ENCODE results near the gene TMEM63A.
A peak's percentile ranks its signal among the peaks of the same experiment; 100 is the strongest.
"Not testable (repeated sequence)": the region's sequence is repeated elsewhere in the genome, so short reads cannot be mapped to it uniquely, and the experiment has no call there.

TMEM63A gene

DNA sequence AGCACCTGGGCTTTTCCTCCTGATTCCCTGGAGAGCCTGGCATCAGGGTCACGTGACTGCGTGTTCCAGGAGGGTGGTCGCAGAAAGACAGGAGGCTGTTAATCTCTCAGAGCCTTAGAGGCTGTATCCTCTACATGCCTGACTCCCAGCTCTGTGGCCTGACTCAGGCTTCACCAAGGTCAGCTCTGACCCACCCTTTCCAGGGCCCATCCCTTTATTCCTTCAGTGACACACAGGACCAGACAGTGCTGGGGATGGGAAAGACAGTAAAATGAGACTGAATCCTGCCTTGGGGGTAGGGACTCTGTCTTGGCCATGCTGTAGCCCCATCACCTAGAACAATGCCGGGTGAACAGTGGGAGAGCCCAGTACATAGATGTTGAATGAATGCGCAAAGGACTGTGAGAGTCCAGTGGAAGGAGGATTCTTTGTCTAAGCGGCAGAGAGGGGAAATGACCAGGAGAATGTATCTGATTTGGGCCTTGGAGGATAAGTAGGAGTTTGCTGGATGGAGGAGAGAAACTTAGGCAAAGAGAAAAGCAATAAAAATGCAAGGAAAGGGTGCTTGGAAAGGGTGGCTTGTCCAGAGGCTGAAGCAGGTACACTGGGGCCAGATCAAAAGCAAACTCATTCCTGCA lies 39.3 kb downstream of the TMEM63A start:
- no peak for DNase-seq

DNA sequence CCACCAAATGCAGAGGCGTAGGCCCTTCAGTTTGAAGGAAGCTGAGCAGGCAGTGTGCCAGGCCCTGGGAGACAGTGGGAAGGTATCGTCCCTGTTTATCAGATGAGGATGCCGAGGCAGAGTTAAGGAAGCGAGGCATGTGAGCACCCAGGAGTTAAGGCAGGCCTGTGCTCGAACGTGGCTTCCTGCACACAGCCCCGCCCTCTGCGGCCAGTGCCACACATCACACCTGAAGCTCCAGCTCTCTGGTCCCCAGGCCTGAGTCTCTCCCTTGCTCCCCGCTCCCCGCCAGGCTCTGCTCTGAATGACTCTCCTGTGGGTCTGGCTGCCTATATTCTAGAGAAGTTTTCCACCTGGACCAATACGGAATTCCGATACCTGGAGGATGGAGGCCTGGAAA lies 40.1 kb downstream of the TMEM63A start:
- peak; percentile 25 for DNase-seq

GRCh38 chr1:225840713-225841112 lies 41.5 kb downstream of the TMEM63A start:
- DNase-seq, result no peak

GRCh38 chr1:225840223-225840610 lies 42.0 kb downstream of the TMEM63A start:
- no peak for DNase-seq

DNA sequence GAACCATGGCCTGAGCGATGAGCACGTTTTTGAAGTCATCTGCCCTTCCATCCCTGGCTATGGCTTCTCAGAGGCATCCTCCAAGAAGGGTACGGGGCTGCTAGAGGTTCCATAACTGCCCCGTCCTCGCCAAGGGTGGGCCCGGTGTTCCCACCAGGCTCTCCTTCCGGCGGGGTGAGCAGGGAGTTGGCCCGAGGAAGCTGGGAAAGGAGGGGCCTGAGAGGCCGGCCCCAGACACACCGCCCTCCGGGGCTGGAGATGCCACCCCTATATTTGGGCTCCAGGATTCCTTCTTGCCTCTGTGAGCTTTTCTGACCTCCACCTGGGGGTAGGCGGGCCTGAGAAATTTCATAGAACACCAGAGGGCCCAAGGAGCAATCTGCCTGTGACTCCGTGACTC lies 43.4 kb downstream of the TMEM63A start:
- DNase-seq, result no peak

DNA sequence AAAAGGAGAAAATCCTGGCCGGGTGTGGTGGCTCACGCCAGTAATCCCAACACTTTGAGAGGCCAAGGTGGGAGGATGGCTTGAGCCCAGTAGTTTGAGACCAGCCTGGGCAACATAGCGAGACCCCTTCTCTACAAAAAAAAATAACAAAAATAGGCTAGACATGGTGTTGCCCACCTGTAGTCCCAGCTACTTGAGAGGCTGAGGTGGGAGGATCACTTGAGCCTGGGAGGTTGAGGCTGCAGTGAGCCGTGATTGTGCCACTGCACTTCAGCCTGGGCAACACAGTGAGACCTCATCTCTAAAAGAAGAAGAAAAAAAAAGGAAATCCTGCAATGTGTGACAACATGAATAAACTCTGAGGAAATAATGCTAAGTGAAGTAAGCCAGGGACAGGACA lies 45.9 kb downstream of the TMEM63A start:
- not testable (repeated sequence) for DNase-seq

DNA sequence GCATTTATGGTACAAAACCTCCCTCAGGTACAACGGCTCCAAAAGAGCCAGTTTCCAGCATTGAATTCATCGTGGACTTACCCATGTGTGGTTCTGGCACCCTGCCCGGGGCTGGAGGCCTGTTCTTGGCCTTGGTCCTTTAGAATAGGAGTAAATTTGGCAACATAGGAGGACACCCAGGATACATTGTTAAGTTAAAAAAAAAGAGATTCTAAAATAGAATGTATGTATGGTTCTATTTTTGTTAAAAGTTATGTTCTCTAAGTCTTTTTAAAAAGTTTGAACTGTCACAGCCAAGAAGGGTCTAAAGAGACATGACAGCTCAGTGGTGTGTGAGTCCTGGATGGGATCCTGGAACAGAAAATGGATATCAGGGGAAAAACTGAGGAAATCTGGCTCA lies 46.3 kb downstream of the TMEM63A start:
- no peak for DNase-seq

DNA sequence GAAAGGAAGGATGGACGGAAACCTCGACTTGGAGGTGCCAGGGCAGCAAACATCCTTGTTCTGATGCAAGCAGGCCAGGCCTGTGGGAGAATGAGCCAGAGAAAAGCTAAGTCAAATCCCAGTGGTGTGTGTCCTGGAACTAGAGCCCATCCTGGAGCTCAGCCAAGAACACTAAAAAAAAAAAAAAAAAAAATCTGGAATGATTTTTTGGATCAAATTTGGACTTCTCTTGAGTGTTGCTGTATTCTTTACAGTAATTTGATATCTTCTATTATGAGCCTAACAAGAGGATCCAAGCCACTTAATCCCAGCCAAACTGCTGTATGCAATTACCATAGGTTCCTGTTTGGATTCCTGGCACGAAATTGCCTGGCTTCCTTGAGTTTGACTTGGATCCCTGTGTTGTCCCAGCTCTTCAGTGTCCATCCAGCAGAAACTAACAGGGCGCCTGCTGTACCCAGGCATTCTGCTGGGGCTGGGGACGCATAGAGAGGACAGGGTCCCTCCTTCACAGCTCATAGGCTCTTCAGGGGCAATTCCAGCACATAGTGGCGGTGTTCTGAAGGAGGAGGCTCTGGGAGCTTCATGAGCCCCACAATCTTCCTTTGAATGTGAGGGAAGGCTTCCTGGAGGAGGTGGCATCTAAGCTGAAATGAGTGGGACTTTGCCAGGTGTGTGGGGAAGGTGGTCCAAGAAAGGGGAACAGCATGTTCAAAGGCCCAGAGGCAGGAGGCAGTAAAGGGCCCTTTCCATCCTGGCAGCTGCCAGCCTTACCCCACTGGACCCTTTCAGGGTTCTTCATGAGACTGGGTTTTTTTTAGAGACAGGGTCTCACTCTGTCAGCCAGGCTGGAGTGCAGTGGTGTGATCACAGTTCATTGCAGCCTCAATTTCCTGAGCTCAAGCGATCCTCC lies 47.5 kb downstream of the TMEM63A start:
- no peak for DNase-seq

GRCh38 chr1:225830841-225831240 lies 51.3 kb downstream of the TMEM63A start:
- no peak for DNase-seq

GRCh38 chr1:225828706-225829345 lies 53.4 kb downstream of the TMEM63A start:
- DNase-seq, result no peak

- DNase-seq, result no peak
These were observed 55.1 kb downstream of the TMEM63A start for GRCh38 chr1:225827076-225827475.

- no peak for DNase-seq
These were observed 56.6 kb downstream of the TMEM63A start for GRCh38 chr1:225825607-225826007.

DNA sequence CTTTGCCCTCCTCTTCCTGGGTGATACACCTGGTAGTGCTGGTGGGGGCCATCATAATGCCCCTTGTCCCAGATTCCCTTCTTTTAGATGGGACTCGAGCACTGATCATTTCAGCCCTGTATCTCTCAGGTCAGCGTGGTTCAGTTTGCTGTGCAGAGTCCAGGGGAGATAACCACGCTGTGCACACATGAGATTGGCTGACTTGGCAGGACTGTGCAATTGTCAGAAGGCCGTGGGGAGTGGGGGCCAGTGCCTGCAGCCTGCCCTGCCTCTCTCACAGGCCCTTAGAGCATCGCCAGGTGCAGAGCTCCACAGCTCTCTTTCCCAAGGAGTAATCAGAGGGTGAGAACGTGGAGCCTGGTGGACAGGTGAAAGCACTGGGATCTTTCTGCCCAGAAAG lies 57.1 kb downstream of the TMEM63A start:
- no peak for DNase-seq

DNA sequence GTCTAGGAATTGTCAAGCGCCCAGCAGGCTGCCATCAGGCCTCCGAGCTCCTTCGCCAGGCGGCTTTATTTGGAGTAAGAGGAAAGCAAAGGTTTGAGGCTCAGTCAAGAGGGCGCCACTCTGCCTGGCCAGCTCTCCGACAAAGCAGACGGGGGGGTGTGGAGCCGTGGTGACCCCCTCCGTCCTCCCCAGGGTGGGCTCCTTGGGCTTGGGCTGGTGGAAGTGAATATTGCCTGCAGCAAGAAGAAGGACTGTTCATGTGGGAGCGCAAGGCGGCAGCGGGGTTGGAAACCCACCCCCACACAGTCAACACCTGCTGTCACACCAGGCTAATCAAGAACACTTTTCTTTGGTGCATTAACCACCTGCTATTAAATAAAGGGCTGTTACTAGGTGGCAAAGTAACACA lies 57.6 kb downstream of the TMEM63A start:
- DNase-seq, result no peak

GRCh38 chr1:225823811-225824261 lies 58.3 kb downstream of the TMEM63A start:
- no peak for DNase-seq

- DNase-seq, result no peak
These were observed 59.4 kb downstream of the TMEM63A start for GRCh38 chr1:225822655-225823403.

- DNase-seq, result no peak
These were observed 61.6 kb downstream of the TMEM63A start for GRCh38 chr1:225820522-225821120.

- DNase-seq, result no peak
These were observed 62.6 kb downstream of the TMEM63A start for GRCh38 chr1:225819346-225820192.

DNA sequence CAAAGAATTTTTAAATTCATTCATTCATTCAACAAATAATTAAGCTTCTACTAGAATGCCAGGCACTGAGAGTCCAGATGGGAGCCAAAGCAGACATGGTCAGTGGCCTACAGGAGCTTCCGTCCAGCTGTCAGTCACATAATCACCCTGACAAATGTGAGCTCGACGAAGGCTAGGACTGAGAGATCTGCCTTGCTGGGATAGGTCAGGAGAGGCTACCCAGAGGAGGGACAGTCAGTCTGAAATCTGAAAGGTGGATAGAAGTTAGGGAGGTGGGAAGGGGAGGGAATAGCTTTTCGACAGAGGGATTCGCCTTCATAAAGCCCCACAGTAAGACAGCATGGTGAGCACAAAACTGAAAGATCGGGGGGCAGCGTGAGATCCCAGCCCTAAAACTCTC lies 64.0 kb downstream of the TMEM63A start:
- DNase-seq, result no peak

DNA sequence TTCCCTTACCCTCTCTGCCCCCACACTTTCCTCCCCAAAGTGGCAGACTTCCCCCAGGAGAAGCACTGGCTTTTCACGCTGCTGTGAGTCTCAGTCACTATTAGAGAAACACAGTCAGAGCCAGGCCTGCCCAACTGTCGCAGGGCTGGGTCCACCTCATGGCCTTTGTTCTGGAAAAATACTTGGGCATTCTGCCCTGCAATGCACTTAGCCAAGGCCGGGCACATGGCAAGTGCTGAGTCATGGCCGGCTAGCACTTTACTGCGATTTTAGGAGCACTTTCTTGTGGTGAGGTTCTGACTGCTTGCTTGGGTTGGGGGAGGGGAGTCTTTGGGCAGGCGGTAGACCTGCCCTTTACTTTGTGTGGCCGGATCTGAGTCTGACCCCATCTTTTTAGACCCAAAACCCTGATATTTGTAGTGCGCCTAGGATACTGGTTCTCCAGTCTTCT lies 64.5 kb downstream of the TMEM63A start:
- no peak for DNase-seq

Measured in stimulated activated CD4-positive, alpha-beta T cell treated with anti-CD3 and anti-CD28 coated beads, Interleukin-15, amount 100 ng/mL, for 24 hours (primary cell).